ENCODE measurements around the gene GAR1.
"Not testable (repeated sequence)": the region's sequence is repeated elsewhere in the genome, so short reads cannot be mapped to it uniquely, and the experiment has no call there.

The GAR1 gene

GRCh38 chr4:109847896-109848442 is 32.4 kb downstream of the GAR1 start, which contains the start of gene LRIT3:
Gene LRIT3, plus strand, starts transcription at chr4:109848107. Its CDS starts 95 bp downstream, at chr4:109848202.
- DNase-seq: no peak

- DNase-seq: no peak
Observed at GRCh38 chr4:109848501-109848900, 32.9 kb downstream of the GAR1 start.

GRCh38 chr4:109850601-109851000 is 35.0 kb downstream of the GAR1 start:
- no peak for DNase-seq

- not testable (repeated sequence) for DNase-seq
Observed at GRCh38 chr4:109859426-109860300, 44.1 kb downstream of the GAR1 start.

- no peak for DNase-seq
Observed at GRCh38 chr4:109861271-109861670, 45.7 kb downstream of the GAR1 start.

GRCh38 chr4:109861916-109862511 is 46.5 kb downstream of the GAR1 start:
- no peak for DNase-seq

- DNase-seq: no peak
Observed at GRCh38 chr4:109864134-109864533, 48.6 kb downstream of the GAR1 start.

- DNase-seq: no peak
Observed at GRCh38 chr4:109870061-109870460, 54.5 kb downstream of the GAR1 start.

- no peak for DNase-seq
Observed at GRCh38 chr4:109872065-109872464, 56.5 kb downstream of the GAR1 start.

GRCh38 chr4:109872950-109873656 is 57.5 kb downstream of the GAR1 start:
- DNase-seq: no peak

- DNase-seq: no peak
Observed at GRCh38 chr4:109873791-109874514, 58.4 kb downstream of the GAR1 start.

All from NCI-H226 (cell line).